Measurements from ENCODE around the gene KRT14.

DNA sequence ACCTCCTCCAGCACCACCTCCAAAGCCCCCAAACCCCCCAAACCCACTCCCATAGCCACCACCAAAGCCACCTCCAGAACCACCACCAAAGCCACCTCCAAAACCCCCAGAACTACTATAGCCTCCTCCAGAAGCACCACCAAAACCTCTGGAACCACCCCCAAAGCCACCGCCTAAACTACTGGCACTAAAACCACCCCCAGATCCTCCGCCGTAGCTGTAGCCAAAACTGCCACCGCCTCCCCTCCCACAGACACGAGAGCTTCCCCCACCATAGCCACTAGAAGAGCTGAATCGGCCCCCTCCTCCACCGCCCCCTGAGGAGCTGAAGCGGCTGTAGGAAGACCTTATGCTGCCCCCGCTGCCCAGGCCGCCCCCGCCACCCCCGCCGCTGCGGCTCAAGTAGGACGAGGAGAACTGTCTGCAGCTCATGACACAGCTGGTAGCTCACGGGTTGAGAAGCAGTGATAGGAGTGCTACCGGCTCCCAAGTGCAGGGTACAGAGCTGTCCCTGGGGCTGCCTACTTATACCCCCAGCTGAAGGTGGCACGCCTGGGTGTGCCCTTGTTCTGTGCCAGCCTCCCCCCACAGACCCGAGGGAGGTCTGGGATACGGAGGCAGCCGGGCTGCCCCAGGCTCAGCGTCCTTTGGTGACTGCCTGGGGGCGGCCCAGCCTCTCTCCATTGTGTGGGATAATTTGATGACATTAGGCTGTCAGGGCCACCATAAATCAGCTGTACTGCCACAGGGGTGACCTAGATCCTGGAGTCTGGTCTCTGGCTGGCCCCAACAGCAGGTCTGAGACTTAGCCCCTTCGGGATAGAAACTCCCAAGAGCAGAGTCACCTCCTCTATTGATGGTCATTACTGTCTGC, 14.9 kb downstream of the KRT14 start, which contains the start of gene KRT9:
- TF ChIP-seq EZH2 (optimal IDR thresholded peaks at IDR 0.05; ENCODE audit: low read depth, low read length) (no peak), EZH2phosphoT487 (IDR thresholded peaks at IDR 0.05; ENCODE audit: low read length) (no peak)
- TF ChIP-seq, protein P1, sequence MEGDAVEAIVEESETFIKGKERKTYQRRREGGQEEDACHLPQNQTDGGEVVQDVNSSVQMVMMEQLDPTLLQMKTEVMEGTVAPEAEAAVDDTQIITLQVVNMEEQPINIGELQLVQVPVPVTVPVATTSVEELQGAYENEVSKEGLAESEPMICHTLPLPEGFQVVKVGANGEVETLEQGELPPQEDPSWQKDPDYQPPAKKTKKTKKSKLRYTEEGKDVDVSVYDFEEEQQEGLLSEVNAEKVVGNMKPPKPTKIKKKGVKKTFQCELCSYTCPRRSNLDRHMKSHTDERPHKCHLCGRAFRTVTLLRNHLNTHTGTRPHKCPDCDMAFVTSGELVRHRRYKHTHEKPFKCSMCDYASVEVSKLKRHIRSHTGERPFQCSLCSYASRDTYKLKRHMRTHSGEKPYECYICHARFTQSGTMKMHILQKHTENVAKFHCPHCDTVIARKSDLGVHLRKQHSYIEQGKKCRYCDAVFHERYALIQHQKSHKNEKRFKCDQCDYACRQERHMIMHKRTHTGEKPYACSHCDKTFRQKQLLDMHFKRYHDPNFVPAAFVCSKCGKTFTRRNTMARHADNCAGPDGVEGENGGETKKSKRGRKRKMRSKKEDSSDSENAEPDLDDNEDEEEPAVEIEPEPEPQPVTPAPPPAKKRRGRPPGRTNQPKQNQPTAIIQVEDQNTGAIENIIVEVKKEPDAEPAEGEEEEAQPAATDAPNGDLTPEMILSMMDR (IDR thresholded peaks at IDR 0.05; ENCODE audit: low read length) = no peak
